Panc1 (cell line): ENCODE measurements around the gene DNAJC22. TPM values are rescaled to one million over a fixed set of nuclear protein-coding genes. Genes with fewer than 3 reads are reported as not detected.

Experiments used
- ATAC-seq: fragments of 200-7000 bp; cut with Tn5 transposase; 2 replicates; pipeline ENCODE4 v1.9.1; 2020; ENCODE audit warnings: mild to moderate bottlenecking, moderate library complexity
- BruUV-seq: library from RNA; stranded (reverse); fragments of 400-500 nt; replicated peaks from 2 replicates; lab custom pipeline; 2021; lab: Mats Ljungman, UMichigan
- CTCF ChIA-PET: fragments of 300-600 bp; sonication (Branson Sonifier 250); formaldehyde crosslinking; loops from one replicate; lab custom pipeline; 2022; ENCODE audit warnings: antibody characterized with exemption; lab: Charles Lee
- POLR2A ChIA-PET: fragments of 300-600 bp; sonication (Branson Sonifier 250); formaldehyde crosslinking; loops from one replicate; lab custom pipeline; 2022; ENCODE audit warnings: antibody characterized with exemption; lab: Charles Lee
- DNase-seq: peaks from one replicate; pipeline ENCODE4 v3.0.0-alpha.2; 2010; ENCODE audit warnings: low read depth, low spot score
- H3K27ac ChIP-seq: 2 replicates; pipeline ENCODE4 v1.5.1; 2011; ENCODE audit warnings: mild to moderate bottlenecking, low read length, inconsistent platforms
- H3K27me3 ChIP-seq: fragments of 200-500 bp; sonication (Bioruptor generic); 2 replicates; pipeline ENCODE4 v1.6.0; 2014; ENCODE audit warnings: low read length, inconsistent platforms; ENCODE audit not compliant: control insufficient read depth, insufficient read depth
- H3K36me3 ChIP-seq: fragments of 200-500 bp; sonication (Bioruptor generic); 2 replicates; pipeline ENCODE4 v1.5.1; 2014; ENCODE audit warnings: inconsistent platforms, mild to moderate bottlenecking, low read length, moderate library complexity; ENCODE audit not compliant: control insufficient read depth, insufficient read depth
- H3K4me1 ChIP-seq: 2 replicates; pipeline ENCODE4 v1.5.1; 2011; ENCODE audit warnings: inconsistent platforms, mild to moderate bottlenecking, low read length, moderate library complexity; ENCODE audit not compliant: control insufficient read depth, insufficient read depth
- H3K4me3 ChIP-seq, 2 experiments: 2 replicates each; pipeline ENCODE4 v1.5.1; 2011 to 2012; ENCODE audit warnings: low read depth in 2 of 2, low read length in 2 of 2, mild to moderate bottlenecking in 2 of 2, inconsistent platforms in 1 of 2, moderate library complexity in 1 of 2
- H3K9me3 ChIP-seq: fragments of 200-500 bp; sonication (Bioruptor generic); 2 replicates; pipeline ENCODE4 v1.5.1; 2014; ENCODE audit warnings: low read depth, mild to moderate bottlenecking, inconsistent platforms, low read length, moderate library complexity; ENCODE audit not compliant: control insufficient read depth, insufficient read depth
- CTCF ChIP-seq: fragments of 450-650 bp; IDR thresholded peaks from 2 replicates; pipeline ENCODE4 v1.5.1; 2017; ENCODE audit warnings: mild to moderate bottlenecking
- POLR2AphosphoS5 ChIP-seq: IDR thresholded peaks from 2 replicates; pipeline ENCODE4 v1.6.1; 2012; ENCODE audit warnings: mild to moderate bottlenecking, low read depth, low read length, moderate library complexity
- REST ChIP-seq, 2 experiments: IDR thresholded peaks; 2 replicates each; pipeline ENCODE4 v1.6.1; 2011 to 2012; ENCODE audit warnings: low read depth in 2 of 2, control low read depth in 1 of 2, low read length in 1 of 2, mild to moderate bottlenecking in 1 of 2, moderate library complexity in 1 of 2; ENCODE audit not compliant: insufficient read depth in 1 of 2
- SIN3A ChIP-seq: IDR thresholded peaks from 2 replicates; pipeline ENCODE4 v1.6.1; 2012; ENCODE audit warnings: low read depth, mild to moderate bottlenecking, low read length, moderate library complexity, borderline replicate concordance; ENCODE audit not compliant: insufficient read depth
- TCF7L2 ChIP-seq: IDR thresholded peaks from 2 replicates; pipeline ENCODE4 v1.6.1; 2011; ENCODE audit warnings: mild to moderate bottlenecking, low read depth, low read length, inconsistent platforms
- in situ Hi-C: cut with HindIII; loops from 2 replicates; pipeline ENCODE4 v1.10.0; 2016; ENCODE audit warnings: low sequenced_read_pairs, low pct_unique_long_range_greater_than_20kb
- intact Hi-C: fragments of 100-400 bp; cut with micrococcal nuclease; formaldehyde crosslinking; loops from one replicate; pipeline ENCODE4 v1.10.0; 2022; ENCODE audit not compliant: unreplicated experiment
- total RNA-seq: library from RNA; stranded (reverse); gene quantifications from one replicate; pipeline ENCODE4 v1.2.1, GENCODE V29; 2021; ENCODE audit not compliant: unreplicated experiment

The DNAJC22 gene
- total RNA-seq, 1 experiment from 2014 or later = 1.9 TPM

GRCh38 chr12:49369411-49370145, 22.9 kb downstream of the DNAJC22 start:
- no peaks in the 10 kb centered on the region for H3K9me3 ChIP-seq
- peaks cover 18% of the 10 kb centered on the region for H3K4me1 ChIP-seq
- TF ChIP-seq REST (IDR thresholded peaks at IDR 0.05; ENCODE audit: insufficient read depth in 1 of 2, low read depth in 2 of 2, low read length in 1 of 2) (no peak), POLR2AphosphoS5 (no peak), TCF7L2 (no peak)
- in situ Hi-C loops = loop anchor here (25.0 kb wide), 1 partner anchor 143 kb away; no protein-coding TSS in a partner anchor
- no peaks in the 10 kb centered on the region for H3K27me3 ChIP-seq
- ATAC-seq (peak; percentile 34; the same call in 1 of the 2 replicates), DNase-seq (no peak)
- intact Hi-C loops = no loop called here
- POLR2A ChIA-PET = no interaction called here
- BruUV-seq = no TSS peak
- H3K4me3 ChIP-seq = peak overlapping the region; percentile 29 to 82
- peak overlapping the region; percentile 87 for H3K27ac ChIP-seq
- CTCF ChIA-PET = interaction anchor here (0.6 to 2.8 kb wide), 2 partner anchors 11 to 210 kb away, joined by 7 to 11 read pairs; no protein-coding TSS in a partner anchor
- no peaks in the 10 kb centered on the region; the same call in 1 of the 2 replicates for H3K36me3 ChIP-seq

GRCh38 chr12:49370539-49370938, 23.9 kb downstream of the DNAJC22 start:
- no peaks in the 10 kb centered on the region for H3K9me3 ChIP-seq
- no peak for TF ChIP-seq REST (IDR thresholded peaks at IDR 0.05; ENCODE audit: insufficient read depth in 1 of 2, low read depth in 2 of 2, low read length in 1 of 2)
- no peak for TF ChIP-seq SIN3A
- no peak for TF ChIP-seq CTCF
- TF ChIP-seq POLR2AphosphoS5 = no peak
- TF ChIP-seq TCF7L2 = no peak
- no peaks in the 10 kb centered on the region; the same call in 1 of the 2 replicates for H3K36me3 ChIP-seq
- ChIA-PET CTCF (interaction anchor here (2.8 kb wide), 1 partner anchor 12 kb away, joined by 11 read pairs; no protein-coding TSS in a partner anchor), POLR2A (interaction anchor here (0.6 to 0.8 kb wide), 2 partner anchors 10 to 34 kb away, joined by 3 read pairs; no protein-coding TSS in a partner anchor)
- BruUV-seq = no TSS peak
- H3K27me3 ChIP-seq = no peaks in the 10 kb centered on the region
- peaks cover 18% of the 10 kb centered on the region for H3K4me1 ChIP-seq
- no peak overlapping the region for H3K27ac ChIP-seq
- intact Hi-C loops (no loop called here), in situ Hi-C loops (loop anchor here (25.0 kb wide), 1 partner anchor 142 kb away; no protein-coding TSS in a partner anchor)
- no peak overlapping the region for H3K4me3 ChIP-seq
- ATAC-seq (no peak), DNase-seq (no peak)
